WTC11 (cell line): Measurements from ENCODE around the gene CFAP298. TPM values are rescaled to one million over a fixed set of nuclear protein-coding genes. Genes with fewer than 3 reads are reported as not detected.

Experiments used
- ATAC-seq: fragments of 200-7000 bp; cut with Tn5 transposase; 2 replicates; pipeline ENCODE4 v1.10.0; 2021; ENCODE audit warnings: mild to moderate bottlenecking, moderate library complexity
- CTCF ChIA-PET: fragments of 300-600 bp; sonication (Branson Sonifier 250); formaldehyde crosslinking; loops from one replicate; lab custom pipeline; 2021; ENCODE audit warnings: antibody characterized with exemption; lab: Charles Lee
- POLR2A ChIA-PET: fragments of 350-600 bp; sonication (Branson Sonifier 250); formaldehyde crosslinking; loops from one replicate; lab custom pipeline; 2021; ENCODE audit warnings: antibody characterized with exemption; lab: Charles Lee
- DNase-seq: peaks from one replicate; pipeline ENCODE4 v3.0.0; 2021; ENCODE audit warnings: low spot score
- H3K27ac Mint-ChIP-seq: 2 replicates; pipeline ENCODE4 v1.8.0; 2021; ENCODE audit warnings: mixed read lengths
- H3K27me3 Mint-ChIP-seq: 2 replicates; pipeline ENCODE4 v1.8.0; 2021; ENCODE audit warnings: low read depth, mild to moderate bottlenecking, moderate library complexity, mixed read lengths
- H3K36me3 Mint-ChIP-seq: 2 replicates; pipeline ENCODE4 v1.8.0; 2021; ENCODE audit warnings: mixed read lengths
- H3K4me1 Mint-ChIP-seq: 2 replicates; pipeline ENCODE4 v1.8.0; 2022; ENCODE audit warnings: mixed read lengths
- H3K4me3 Mint-ChIP-seq: 2 replicates; pipeline ENCODE4 v1.8.0; 2021; ENCODE audit warnings: mild to moderate bottlenecking, moderate library complexity, mixed read lengths
- H3K9me3 Mint-ChIP-seq: 2 replicates; pipeline ENCODE4 v1.8.0; 2021; ENCODE audit warnings: mixed read lengths
- ATF1 ChIP-seq: sonication (generic); formaldehyde crosslinking; IDR thresholded peaks from 2 replicates; pipeline ENCODE4 v1.8.1; 2023; ENCODE audit warnings: mild to moderate bottlenecking, moderate library complexity, missing genetic modification reagents
- CDX4 ChIP-seq: fragments of 250-450 bp; sonication (Bioruptor Pico); IDR thresholded peaks from 2 replicates; pipeline ENCODE4 v1.9.0; 2021; ENCODE audit warnings: moderate library complexity, mild to moderate bottlenecking, inconsistent platforms, borderline replicate concordance
- E2F1 ChIP-seq: sonication (generic); formaldehyde crosslinking; IDR thresholded peaks from 2 replicates; pipeline ENCODE4 v1.8.0; 2022; ENCODE audit warnings: mild to moderate bottlenecking, missing genetic modification reagents
- MLX ChIP-seq: sonication (generic); formaldehyde crosslinking; IDR thresholded peaks from 2 replicates; pipeline ENCODE4 v1.8.1; 2023; ENCODE audit warnings: mild to moderate bottlenecking, missing genetic modification reagents, moderate library complexity
- USF1 ChIP-seq: sonication (generic); formaldehyde crosslinking; IDR thresholded peaks from 2 replicates; pipeline ENCODE4 v1.8.0; 2022; ENCODE audit warnings: mild to moderate bottlenecking, missing genetic modification reagents
- ZBTB21 ChIP-seq: sonication (generic); formaldehyde crosslinking; IDR thresholded peaks from 2 replicates; pipeline ENCODE4 v1.8.1; 2023; ENCODE audit warnings: mild to moderate bottlenecking, missing genetic modification reagents, borderline replicate concordance
- ZNF423 ChIP-seq: fragments of 250-450 bp; sonication (Bioruptor Pico); IDR thresholded peaks from 2 replicates; pipeline ENCODE4 v2.1.2; 2022; ENCODE audit warnings: mild to moderate bottlenecking, moderate library complexity
- ZNF671 ChIP-seq: fragments of 250-450 bp; sonication (Bioruptor Pico); IDR thresholded peaks from 2 replicates; pipeline ENCODE4 v1.8.0; 2021; ENCODE audit warnings: mild to moderate bottlenecking
- total RNA-seq: library from RNA; stranded (reverse); gene quantifications from 3 replicates; pipeline ENCODE4 v1.2.3, GENCODE V29; 2021
- TF ChIP-seq, protein P1 (sequence below): sonication (generic); formaldehyde crosslinking; IDR thresholded peaks from 2 replicates; pipeline ENCODE4 v1.8.0; 2022; ENCODE audit warnings: missing genetic modification reagents
- TF ChIP-seq, protein P2 (sequence below): sonication (generic); formaldehyde crosslinking; IDR thresholded peaks from 2 replicates; pipeline ENCODE4 v1.8.1; 2023; ENCODE audit warnings: mild to moderate bottlenecking, missing genetic modification reagents
- TF ChIP-seq, protein P3 (sequence below): sonication (generic); formaldehyde crosslinking; IDR thresholded peaks from 2 replicates; pipeline ENCODE4 v1.8.1; 2022; ENCODE audit warnings: low read depth, missing genetic modification reagents, borderline replicate concordance
- TF ChIP-seq, protein P4 (sequence below): sonication (generic); formaldehyde crosslinking; IDR thresholded peaks from 2 replicates; pipeline ENCODE4 v1.8.1; 2022; ENCODE audit warnings: mild to moderate bottlenecking, missing genetic modification reagents, moderate library complexity, borderline replicate concordance

The CFAP298 gene
- total RNA-seq, 1 experiment from 2014 or later, result 98.1 TPM

DNA sequence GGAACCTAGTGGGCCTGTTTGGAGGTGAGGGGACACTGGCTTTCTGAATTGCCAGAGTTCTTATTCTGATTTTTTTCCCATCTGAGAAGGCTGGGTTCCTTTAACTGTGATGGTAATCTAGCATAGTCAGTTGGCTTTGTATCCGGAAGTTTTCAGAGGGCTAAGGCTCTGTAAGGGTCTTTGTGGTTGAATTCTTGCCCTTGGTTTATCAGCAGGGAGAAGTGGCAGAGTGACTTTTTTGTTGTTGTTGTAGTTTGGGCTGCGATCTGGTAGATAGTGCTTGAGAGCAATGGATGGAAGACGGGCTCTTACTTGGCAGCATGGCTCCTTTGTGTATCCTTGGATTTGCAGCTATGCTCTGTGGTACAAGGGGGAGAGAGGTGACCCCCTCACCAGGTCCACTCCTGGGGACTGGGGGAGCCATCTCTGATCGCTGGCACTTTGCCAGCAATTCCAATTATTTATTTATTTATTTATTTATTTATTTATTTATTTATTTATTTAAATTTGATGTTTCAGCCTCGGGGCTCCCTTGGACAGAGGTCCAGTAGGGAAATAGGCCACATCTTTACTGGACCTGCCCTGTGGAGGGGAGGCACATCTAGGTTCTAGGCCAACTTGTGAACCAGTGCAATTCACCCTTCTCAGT lies 45.3 kb downstream of the CFAP298 start:
- ChIA-PET CTCF (interaction anchor here (2.8 to 7.1 kb wide), 2 partner anchors 34 to 165 kb away, joined by 15 to 66 read pairs; no protein-coding TSS in a partner anchor), POLR2A (no interaction called here)
- no peak overlapping the region for H3K27ac Mint-ChIP-seq
- H3K27me3 Mint-ChIP-seq, result no peaks in the 10 kb centered on the region; the same call in 1 of the 2 replicates
- peaks cover 32% of the 10 kb centered on the region for H3K9me3 Mint-ChIP-seq
- TF ChIP-seq ZBTB21 (CRISPR knock-in tag) (no peak), CDX4 (CRISPR knock-in tag) (no peak)
- TF ChIP-seq, all 79 proteins: peak for 0
- peaks cover 45% of the 10 kb centered on the region for H3K4me1 Mint-ChIP-seq
- H3K36me3 Mint-ChIP-seq, result peaks cover 29% of the 10 kb centered on the region
- no peak for ATAC-seq
- H3K4me3 Mint-ChIP-seq, result no peak overlapping the region
- DNase-seq, result no peak

DNA sequence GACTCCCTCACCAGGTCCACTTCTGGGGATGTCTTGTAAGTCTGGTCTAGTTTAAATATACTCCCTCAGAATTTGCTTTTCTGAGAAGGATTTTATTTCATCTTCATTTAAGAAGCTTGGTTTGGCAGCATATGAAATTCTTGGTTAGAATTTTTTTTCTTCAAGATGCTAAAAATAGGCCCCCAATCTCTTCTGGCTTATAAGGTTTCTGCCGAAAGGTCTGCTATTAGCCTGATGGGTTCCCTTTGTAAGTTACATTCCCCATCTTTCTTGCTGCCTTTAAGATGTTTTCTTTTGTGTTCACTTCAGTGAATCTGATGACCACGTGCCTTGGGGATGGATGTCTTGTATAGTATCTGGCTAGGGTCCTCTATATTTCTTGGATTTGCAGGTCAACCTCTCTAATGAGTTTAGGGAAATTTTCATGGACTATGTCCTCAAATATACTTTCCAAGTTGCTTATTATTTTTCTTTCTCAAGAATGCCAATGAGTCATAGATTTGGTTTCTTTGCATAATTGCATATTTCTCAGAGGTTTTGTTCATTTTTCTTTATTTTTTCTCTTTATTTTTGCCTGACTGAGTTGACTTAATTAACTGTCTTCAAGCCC lies 46.2 kb downstream of the CFAP298 start:
- no peak for DNase-seq

DNA sequence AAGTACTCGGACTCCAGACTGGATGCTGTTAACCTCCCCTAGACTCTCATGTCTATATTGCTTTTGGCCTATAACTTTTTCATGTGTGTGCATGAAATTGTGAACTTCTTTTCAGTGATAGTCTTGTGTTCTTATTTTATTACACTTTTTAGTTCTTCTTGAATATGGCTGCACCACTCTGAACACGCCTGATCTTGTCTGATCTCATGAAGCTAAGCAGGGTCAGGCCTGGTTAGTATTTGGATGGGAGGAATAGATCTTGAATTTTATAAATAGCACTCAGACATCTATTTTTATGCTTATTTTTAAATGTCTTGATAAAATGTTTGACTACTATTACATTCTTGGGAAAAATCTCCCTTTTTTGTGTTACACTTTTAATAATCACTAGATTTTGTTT lies 49.3 kb downstream of the CFAP298 start:
- Mint-ChIP-seq H3K9me3 (peaks cover 32% of the 10 kb centered on the region), H3K4me3 (no peak overlapping the region), H3K27me3 (no peaks in the 10 kb centered on the region), H3K27ac (peak overlapping the region; percentile 94), H3K36me3 (peaks cover 29% of the 10 kb centered on the region), H3K4me1 (peaks cover 50% of the 10 kb centered on the region)
- ChIA-PET POLR2A (no interaction called here), CTCF (interaction anchor here (1.3 to 3.9 kb wide), 6 partner anchors 12 to 257 kb away, joined by 3 to 50 read pairs (median 7); no protein-coding TSS in a partner anchor)
- ATAC-seq, result no peak
- DNase-seq, result no peak
- TF ChIP-seq, protein P1, sequence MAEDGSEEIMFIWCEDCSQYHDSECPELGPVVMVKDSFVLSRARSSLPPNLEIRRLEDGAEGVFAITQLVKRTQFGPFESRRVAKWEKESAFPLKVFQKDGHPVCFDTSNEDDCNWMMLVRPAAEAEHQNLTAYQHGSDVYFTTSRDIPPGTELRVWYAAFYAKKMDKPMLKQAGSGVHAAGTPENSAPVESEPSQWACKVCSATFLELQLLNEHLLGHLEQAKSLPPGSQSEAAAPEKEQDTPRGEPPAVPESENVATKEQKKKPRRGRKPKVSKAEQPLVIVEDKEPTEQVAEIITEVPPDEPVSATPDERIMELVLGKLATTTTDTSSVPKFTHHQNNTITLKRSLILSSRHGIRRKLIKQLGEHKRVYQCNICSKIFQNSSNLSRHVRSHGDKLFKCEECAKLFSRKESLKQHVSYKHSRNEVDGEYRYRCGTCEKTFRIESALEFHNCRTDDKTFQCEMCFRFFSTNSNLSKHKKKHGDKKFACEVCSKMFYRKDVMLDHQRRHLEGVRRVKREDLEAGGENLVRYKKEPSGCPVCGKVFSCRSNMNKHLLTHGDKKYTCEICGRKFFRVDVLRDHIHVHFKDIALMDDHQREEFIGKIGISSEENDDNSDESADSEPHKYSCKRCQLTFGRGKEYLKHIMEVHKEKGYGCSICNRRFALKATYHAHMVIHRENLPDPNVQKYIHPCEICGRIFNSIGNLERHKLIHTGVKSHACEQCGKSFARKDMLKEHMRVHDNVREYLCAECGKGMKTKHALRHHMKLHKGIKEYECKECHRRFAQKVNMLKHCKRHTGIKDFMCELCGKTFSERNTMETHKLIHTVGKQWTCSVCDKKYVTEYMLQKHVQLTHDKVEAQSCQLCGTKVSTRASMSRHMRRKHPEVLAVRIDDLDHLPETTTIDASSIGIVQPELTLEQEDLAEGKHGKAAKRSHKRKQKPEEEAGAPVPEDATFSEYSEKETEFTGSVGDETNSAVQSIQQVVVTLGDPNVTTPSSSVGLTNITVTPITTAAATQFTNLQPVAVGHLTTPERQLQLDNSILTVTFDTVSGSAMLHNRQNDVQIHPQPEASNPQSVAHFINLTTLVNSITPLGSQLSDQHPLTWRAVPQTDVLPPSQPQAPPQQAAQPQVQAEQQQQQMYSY (CRISPR knock-in tag), result no peak
- TF ChIP-seq USF1 (CRISPR knock-in tag) (no peak), MLX (CRISPR knock-in tag) (no peak), E2F1 (CRISPR knock-in tag) (no peak)
- TF ChIP-seq, protein P2, sequence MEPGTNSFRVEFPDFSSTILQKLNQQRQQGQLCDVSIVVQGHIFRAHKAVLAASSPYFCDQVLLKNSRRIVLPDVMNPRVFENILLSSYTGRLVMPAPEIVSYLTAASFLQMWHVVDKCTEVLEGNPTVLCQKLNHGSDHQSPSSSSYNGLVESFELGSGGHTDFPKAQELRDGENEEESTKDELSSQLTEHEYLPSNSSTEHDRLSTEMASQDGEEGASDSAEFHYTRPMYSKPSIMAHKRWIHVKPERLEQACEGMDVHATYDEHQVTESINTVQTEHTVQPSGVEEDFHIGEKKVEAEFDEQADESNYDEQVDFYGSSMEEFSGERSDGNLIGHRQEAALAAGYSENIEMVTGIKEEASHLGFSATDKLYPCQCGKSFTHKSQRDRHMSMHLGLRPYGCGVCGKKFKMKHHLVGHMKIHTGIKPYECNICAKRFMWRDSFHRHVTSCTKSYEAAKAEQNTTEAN, result no peak
- TF ChIP-seq, protein P3, sequence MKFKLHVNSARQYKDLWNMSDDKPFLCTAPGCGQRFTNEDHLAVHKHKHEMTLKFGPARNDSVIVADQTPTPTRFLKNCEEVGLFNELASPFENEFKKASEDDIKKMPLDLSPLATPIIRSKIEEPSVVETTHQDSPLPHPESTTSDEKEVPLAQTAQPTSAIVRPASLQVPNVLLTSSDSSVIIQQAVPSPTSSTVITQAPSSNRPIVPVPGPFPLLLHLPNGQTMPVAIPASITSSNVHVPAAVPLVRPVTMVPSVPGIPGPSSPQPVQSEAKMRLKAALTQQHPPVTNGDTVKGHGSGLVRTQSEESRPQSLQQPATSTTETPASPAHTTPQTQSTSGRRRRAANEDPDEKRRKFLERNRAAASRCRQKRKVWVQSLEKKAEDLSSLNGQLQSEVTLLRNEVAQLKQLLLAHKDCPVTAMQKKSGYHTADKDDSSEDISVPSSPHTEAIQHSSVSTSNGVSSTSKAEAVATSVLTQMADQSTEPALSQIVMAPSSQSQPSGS (CRISPR knock-in tag), result no peak

More for the DNA sequence above, 46.2 kb downstream of the CFAP298 start:
- Mint-ChIP-seq H3K27me3 (no peaks in the 10 kb centered on the region; the same call in 1 of the 2 replicates), H3K4me1 (peaks cover 50% of the 10 kb centered on the region), H3K27ac (no peak overlapping the region), H3K36me3 (peaks cover 29% of the 10 kb centered on the region), H3K4me3 (no peak overlapping the region), H3K9me3 (peaks cover 32% of the 10 kb centered on the region)
- ATAC-seq, result no peak
- POLR2A ChIA-PET, result no interaction called here
- CTCF ChIA-PET, result no interaction called here
- TF ChIP-seq ZNF671 (no peak), USF1 (CRISPR knock-in tag) (no peak), ATF1 (CRISPR knock-in tag) (no peak), ZNF423 (no peak)
- TF ChIP-seq, protein P4, sequence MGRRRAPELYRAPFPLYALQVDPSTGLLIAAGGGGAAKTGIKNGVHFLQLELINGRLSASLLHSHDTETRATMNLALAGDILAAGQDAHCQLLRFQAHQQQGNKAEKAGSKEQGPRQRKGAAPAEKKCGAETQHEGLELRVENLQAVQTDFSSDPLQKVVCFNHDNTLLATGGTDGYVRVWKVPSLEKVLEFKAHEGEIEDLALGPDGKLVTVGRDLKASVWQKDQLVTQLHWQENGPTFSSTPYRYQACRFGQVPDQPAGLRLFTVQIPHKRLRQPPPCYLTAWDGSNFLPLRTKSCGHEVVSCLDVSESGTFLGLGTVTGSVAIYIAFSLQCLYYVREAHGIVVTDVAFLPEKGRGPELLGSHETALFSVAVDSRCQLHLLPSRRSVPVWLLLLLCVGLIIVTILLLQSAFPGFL (CRISPR knock-in tag), result no peak
- TF ChIP-seq, protein P3 (CRISPR knock-in tag), result no peak
